ENCODE data around the gene SLX9.
"Not testable (repeated sequence)": the region's sequence is repeated elsewhere in the genome, so short reads cannot be mapped to it uniquely, and the experiment has no call there.

Gene SLX9

GRCh38 chr21:44902268-44903049 is 37.4 kb upstream of the SLX9 start:
- no peak for DNase-seq

GRCh38 chr21:44903050-44903685 is 36.7 kb upstream of the SLX9 start:
- DNase-seq, result no peak

GRCh38 chr21:44903689-44904088 is 36.1 kb upstream of the SLX9 start:
- DNase-seq, result no peak

GRCh38 chr21:44904141-44904923 is 35.5 kb upstream of the SLX9 start:
- no peak for DNase-seq

- no peak for DNase-seq
Measured at GRCh38 chr21:44905016-44905727, 34.7 kb upstream of the SLX9 start.

- no peak for DNase-seq
Measured at GRCh38 chr21:44905728-44906090, 34.1 kb upstream of the SLX9 start.

GRCh38 chr21:44907225-44907965 is 32.4 kb upstream of the SLX9 start:
- no peak for DNase-seq

- no peak for DNase-seq
Measured at GRCh38 chr21:44907966-44908895, 31.6 kb upstream of the SLX9 start.

GRCh38 chr21:44908908-44909307 is 30.9 kb upstream of the SLX9 start:
- DNase-seq, result no peak

- no peak for DNase-seq
Measured at GRCh38 chr21:44909719-44910118, 30.1 kb upstream of the SLX9 start.

- DNase-seq, result no peak
Measured at GRCh38 chr21:44910229-44911067, 29.4 kb upstream of the SLX9 start.

- no peak for DNase-seq
Measured at GRCh38 chr21:44911068-44911383, 28.8 kb upstream of the SLX9 start.

GRCh38 chr21:44911384-44912157 is 28.3 kb upstream of the SLX9 start:
- DNase-seq, result no peak

- DNase-seq, result no peak
Measured at GRCh38 chr21:44912158-44912473, 27.7 kb upstream of the SLX9 start.

- not testable (repeated sequence) for DNase-seq
Measured at GRCh38 chr21:44912506-44913412, 27.1 kb upstream of the SLX9 start.

- no peak for DNase-seq
Measured at GRCh38 chr21:44913425-44914175, 26.2 kb upstream of the SLX9 start.

- no peak for DNase-seq
Measured at GRCh38 chr21:44914176-44914874, 25.5 kb upstream of the SLX9 start.

All from NCI-H1436 treated with DMSO at 0.1 percent for 48 hours (cell line).